Type B pancreatic cell (in vitro differentiated cells): Measurements from ENCODE around the gene MCC. TPM values are rescaled to one million over a fixed set of nuclear protein-coding genes. Genes with fewer than 3 reads are reported as not detected.

ENCODE experiments used
- DNase-seq: peaks from one replicate; pipeline ENCODE4 v3.0.0; 2021; ENCODE audit warnings: mixed read lengths; ENCODE audit not compliant: unreplicated experiment; ENCODE audit errors: extremely low spot score
- H3K27ac Mint-ChIP-seq: 2 replicates; pipeline ENCODE4 v1.8.0; 2021; ENCODE audit warnings: mild to moderate bottlenecking, mixed read lengths
- H3K27me3 Mint-ChIP-seq: 2 replicates; pipeline ENCODE4 v1.8.0; 2021; ENCODE audit warnings: mixed read lengths
- H3K36me3 Mint-ChIP-seq: 2 replicates; pipeline ENCODE4 v1.8.0; 2021; ENCODE audit warnings: mixed read lengths
- H3K4me1 Mint-ChIP-seq: one replicate; pipeline ENCODE4 v1.8.0; 2021; ENCODE audit warnings: mixed read lengths; ENCODE audit not compliant: unreplicated experiment
- H3K4me3 Mint-ChIP-seq: 2 replicates; pipeline ENCODE4 v1.8.0; 2021; ENCODE audit warnings: mild to moderate bottlenecking, mixed read lengths
- H3K9me3 Mint-ChIP-seq: 2 replicates; pipeline ENCODE4 v1.8.0; 2021; ENCODE audit warnings: mixed read lengths
- CTCF ChIP-seq: fragments of 200-600 bp; sonication (generic); conservative IDR thresholded peaks from 2 replicates; pipeline ENCODE4 v1.5.0; 2021; ENCODE audit warnings: antibody characterized with exemption, mild to moderate bottlenecking
- total RNA-seq: library from RNA; stranded (reverse); gene quantifications from 2 replicates; pipeline ENCODE4 v1.2.1, GENCODE V29; 2021; ENCODE audit warnings: low replicate concordance

MCC gene
- total RNA-seq, 1 donor from 2014 or later = 24.0 TPM

DNA sequence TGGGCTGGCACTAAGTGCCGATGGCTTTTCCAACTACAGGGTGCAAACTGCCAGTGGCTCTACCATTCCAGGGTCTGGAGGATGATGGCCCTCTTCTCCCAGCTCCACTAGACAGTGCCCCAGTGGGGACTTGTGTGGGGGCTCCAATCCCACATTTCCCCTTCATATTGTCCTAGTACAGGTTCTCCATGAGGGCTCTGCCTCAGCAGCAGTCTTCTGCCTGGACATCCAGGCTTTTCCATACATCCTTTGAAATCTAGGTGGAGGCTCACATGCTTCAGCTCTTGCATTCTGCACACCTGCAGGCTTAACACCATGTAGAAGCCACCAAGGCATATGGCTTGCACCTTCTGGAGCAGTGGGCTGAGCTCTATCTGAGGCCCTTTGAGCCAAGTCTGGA, 123.8 kb downstream of the MCC start:
- Mint-ChIP-seq H3K9me3 (no peaks in the 10 kb centered on the region), H3K27ac (no peak overlapping the region), H3K4me3 (no peak overlapping the region), H3K27me3 (no peaks in the 10 kb centered on the region), H3K36me3 (no peaks in the 10 kb centered on the region), H3K4me1 (peaks cover 6% of the 10 kb centered on the region)
- no peak for TF ChIP-seq CTCF
- DNase-seq = no peak

DNA sequence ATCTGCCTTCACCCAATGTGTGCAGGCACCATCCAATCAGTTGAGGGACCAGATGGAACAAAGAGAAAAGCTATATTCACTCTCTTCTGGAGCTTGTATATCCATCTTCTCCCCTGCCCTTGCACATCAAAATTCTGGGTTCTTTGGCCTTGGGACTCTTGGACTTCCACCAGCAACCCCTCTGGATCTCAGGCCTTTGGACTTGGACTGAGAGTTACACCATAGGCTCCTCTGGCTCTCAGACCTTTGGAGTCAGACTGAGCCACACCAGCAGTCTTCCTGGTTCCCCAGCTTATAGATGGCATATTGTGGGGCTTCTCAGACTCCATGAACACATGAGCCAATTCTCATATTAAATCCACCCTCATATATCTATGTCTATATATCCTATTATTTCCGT, 126.6 kb downstream of the MCC start:
- no peak overlapping the region for H3K27ac Mint-ChIP-seq
- no peak overlapping the region for H3K4me3 Mint-ChIP-seq
- H3K4me1 Mint-ChIP-seq = peaks cover 22% of the 10 kb centered on the region
- no peaks in the 10 kb centered on the region for H3K36me3 Mint-ChIP-seq
- no peak for TF ChIP-seq CTCF
- DNase-seq = no peak
- no peaks in the 10 kb centered on the region for H3K9me3 Mint-ChIP-seq
- no peaks in the 10 kb centered on the region for H3K27me3 Mint-ChIP-seq

GRCh38 chr5:113359419-113359818, 128.8 kb downstream of the MCC start:
- DNase-seq = no peak
- no peaks in the 10 kb centered on the region for H3K27me3 Mint-ChIP-seq
- H3K9me3 Mint-ChIP-seq = no peaks in the 10 kb centered on the region
- no peaks in the 10 kb centered on the region for H3K36me3 Mint-ChIP-seq
- no peak for TF ChIP-seq CTCF
- H3K4me3 Mint-ChIP-seq = no peak overlapping the region
- peaks cover 28% of the 10 kb centered on the region for H3K4me1 Mint-ChIP-seq
- no peak overlapping the region for H3K27ac Mint-ChIP-seq

DNA sequence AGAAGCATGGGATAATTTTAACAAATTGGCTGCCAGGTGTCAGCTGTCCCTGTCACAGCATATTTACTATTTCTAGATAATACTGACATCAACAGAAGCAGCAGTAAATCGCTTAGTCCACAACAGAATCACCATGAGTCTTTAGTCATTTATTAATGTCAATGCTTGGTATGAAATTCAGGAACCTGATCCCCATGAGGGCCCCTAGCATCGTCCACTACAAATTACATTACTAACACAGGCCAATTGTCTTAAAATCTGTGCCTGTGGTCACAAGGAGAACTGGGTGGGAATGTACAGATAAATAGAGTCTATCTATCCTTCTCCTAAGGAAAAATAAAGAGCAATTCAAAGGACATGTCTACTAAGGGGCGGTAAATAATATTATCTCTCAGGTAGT, 129.6 kb downstream of the MCC start:
- no peak for TF ChIP-seq CTCF

GRCh38 chr5:113357696-113358476, 130.4 kb downstream of the MCC start:
- no peak for DNase-seq
- H3K4me1 Mint-ChIP-seq = peaks cover 34% of the 10 kb centered on the region
- TF ChIP-seq CTCF = no peak
- no peak overlapping the region for H3K27ac Mint-ChIP-seq
- no peaks in the 10 kb centered on the region for H3K27me3 Mint-ChIP-seq
- no peak overlapping the region for H3K4me3 Mint-ChIP-seq
- no peaks in the 10 kb centered on the region for H3K36me3 Mint-ChIP-seq
- H3K9me3 Mint-ChIP-seq = no peaks in the 10 kb centered on the region

More for the DNA sequence above, 129.6 kb downstream of the MCC start:
- H3K4me3 Mint-ChIP-seq = no peak overlapping the region
- H3K9me3 Mint-ChIP-seq = no peaks in the 10 kb centered on the region
- no peaks in the 10 kb centered on the region for H3K27me3 Mint-ChIP-seq
- peaks cover 31% of the 10 kb centered on the region for H3K4me1 Mint-ChIP-seq
- no peak for DNase-seq
- no peaks in the 10 kb centered on the region for H3K36me3 Mint-ChIP-seq
- no peak overlapping the region for H3K27ac Mint-ChIP-seq
